H9 (cell line): ENCODE measurements around the gene SLC22A16. TPM values are rescaled to one million over a fixed set of nuclear protein-coding genes. Genes with fewer than 3 reads are reported as not detected.

ENCODE experiments used
- DNase-seq: peaks from one replicate; pipeline ENCODE4 v3.0.0-alpha.2; 2017
- H2AFZ ChIP-seq: one replicate; pipeline ENCODE4 v1.6.1; 2013; ENCODE audit warnings: mild to moderate bottlenecking, low read length, control low read depth, moderate library complexity
- H2AK5ac ChIP-seq: 2 replicates; pipeline ENCODE4 v1.6.1; 2013; ENCODE audit warnings: low read length, control low read depth, mixed read lengths; ENCODE audit not compliant: insufficient read length
- H2BK120ac ChIP-seq: one replicate; pipeline ENCODE4 v1.6.1; 2013; ENCODE audit warnings: low read depth, mild to moderate bottlenecking, low read length, control low read depth, inconsistent platforms; ENCODE audit not compliant: poor library complexity, severe bottlenecking
- H2BK12ac ChIP-seq: 2 replicates; pipeline ENCODE4 v1.6.1; 2013; ENCODE audit warnings: low read length, control low read depth, mixed read lengths, low read depth; ENCODE audit not compliant: insufficient read length
- H2BK15ac ChIP-seq: 2 replicates; pipeline ENCODE4 v1.6.1; 2013; ENCODE audit warnings: low read depth, low read length, control low read depth
- H2BK20ac ChIP-seq: one replicate; pipeline ENCODE4 v1.6.1; 2013; ENCODE audit warnings: low read depth, mild to moderate bottlenecking, low read length, control low read depth, inconsistent platforms; ENCODE audit not compliant: poor library complexity, severe bottlenecking
- H2BK5ac ChIP-seq: 2 replicates; pipeline ENCODE4 v1.6.1; 2013; ENCODE audit warnings: low read length, control low read depth, mixed read lengths; ENCODE audit not compliant: insufficient read length
- H3K14ac ChIP-seq: 2 replicates; pipeline ENCODE4 v1.6.1; 2013; ENCODE audit warnings: low read length, control low read depth; ENCODE audit not compliant: insufficient read depth
- H3K18ac ChIP-seq: 2 replicates; pipeline ENCODE4 v1.6.1; 2013; ENCODE audit warnings: low read depth, mild to moderate bottlenecking, mixed read lengths, low read length, control low read depth; ENCODE audit not compliant: insufficient read length
- H3K23ac ChIP-seq: 2 replicates; pipeline ENCODE4 v1.6.1; 2013; ENCODE audit warnings: low read length, control low read depth, mixed read lengths, low read depth; ENCODE audit not compliant: insufficient read length
- H3K23me2 ChIP-seq: 2 replicates; pipeline ENCODE4 v1.6.1; 2013; ENCODE audit warnings: low read depth, mild to moderate bottlenecking, mixed read lengths, low read length, control low read depth; ENCODE audit not compliant: insufficient read length, poor library complexity, severe bottlenecking
- H3K27ac ChIP-seq: 2 replicates; pipeline ENCODE4 v1.5.1; 2013; ENCODE audit warnings: low read length, control low read depth, mixed read lengths, low read depth; ENCODE audit not compliant: insufficient read length
- H3K27me3 ChIP-seq: 2 replicates; pipeline ENCODE4 v1.6.1; 2013; ENCODE audit warnings: low read length, control low read depth, inconsistent platforms; ENCODE audit not compliant: insufficient read depth
- H3K4ac ChIP-seq: 2 replicates; pipeline ENCODE4 v1.6.1; 2013; ENCODE audit warnings: low read depth, mild to moderate bottlenecking, control low read depth, inconsistent platforms, low read length, moderate library complexity
- H3K4me1 ChIP-seq: 2 replicates; pipeline ENCODE4 v1.6.1; 2013; ENCODE audit warnings: low read length, control low read depth, inconsistent platforms; ENCODE audit not compliant: insufficient read depth
- H3K4me2 ChIP-seq: 2 replicates; pipeline ENCODE4 v1.6.1; 2013; ENCODE audit warnings: low read length, control low read depth, mixed read lengths; ENCODE audit not compliant: insufficient read length, insufficient read depth
- H3K56ac ChIP-seq: 2 replicates; pipeline ENCODE4 v1.6.1; 2013; ENCODE audit warnings: low read depth, mild to moderate bottlenecking, mixed read lengths, low read length, control low read depth; ENCODE audit not compliant: insufficient read length
- H3K79me1 ChIP-seq: 2 replicates; pipeline ENCODE4 v1.6.1; 2013; ENCODE audit warnings: low read depth, mild to moderate bottlenecking, moderate library complexity, low read length, control low read depth, inconsistent platforms; ENCODE audit not compliant: insufficient read depth, poor library complexity, severe bottlenecking
- H3K79me2 ChIP-seq: 2 replicates; pipeline ENCODE4 v1.6.1; 2013; ENCODE audit warnings: low read length, control low read depth, inconsistent platforms; ENCODE audit not compliant: insufficient read depth
- H3K9ac ChIP-seq: 2 replicates; pipeline ENCODE4 v1.6.1; 2013; ENCODE audit warnings: low read length, control low read depth, mixed read lengths; ENCODE audit not compliant: insufficient read length; ENCODE audit errors: extremely low read depth
- H3K9me3 ChIP-seq: one replicate; pipeline ENCODE4 v1.6.1; 2013; ENCODE audit warnings: low read depth, low read length, inconsistent platforms; ENCODE audit not compliant: control insufficient read depth
- H3T11ph ChIP-seq: one replicate; pipeline ENCODE4 v1.6.1; 2013; ENCODE audit warnings: mild to moderate bottlenecking, low read length, control low read depth, inconsistent platforms
- H4K20me1 ChIP-seq: one replicate; pipeline ENCODE4 v1.6.1; 2013; ENCODE audit not compliant: control insufficient read depth, insufficient read length, insufficient read depth
- H4K5ac ChIP-seq: 2 replicates; pipeline ENCODE4 v1.6.1; 2013; ENCODE audit warnings: low read depth, mild to moderate bottlenecking, mixed read lengths, low read length, control low read depth; ENCODE audit not compliant: insufficient read length
- H4K8ac ChIP-seq: replicated peaks from 2 replicates; pipeline ENCODE4 v1.6.1; 2013; ENCODE audit warnings: low read length, control low read depth, mixed read lengths, low read depth; ENCODE audit not compliant: insufficient read length
- H4K91ac ChIP-seq: 2 replicates; pipeline ENCODE4 v1.6.1; 2013; ENCODE audit warnings: low read depth, mild to moderate bottlenecking, moderate library complexity, mixed read lengths, low read length, control low read depth; ENCODE audit not compliant: insufficient read length
- H3K27ac Mint-ChIP-seq, 3 experiments: 2 replicates in 2 of 3; 3 replicates in 1 of 3; pipeline ENCODE4 v1.8.0; 2020 to 2021; ENCODE audit warnings: mixed read lengths in 3 of 3, mild to moderate bottlenecking in 1 of 3, moderate library complexity in 1 of 3
- H3K27me3 Mint-ChIP-seq: 2 replicates; pipeline ENCODE4 v1.8.0; 2021; ENCODE audit warnings: low read depth, mild to moderate bottlenecking, moderate library complexity, mixed read lengths
- H3K36me3 Mint-ChIP-seq, 3 experiments: 2 replicates in 2 of 3; 3 replicates in 1 of 3; pipeline ENCODE4 v1.8.0; 2020 to 2021; ENCODE audit warnings: low read depth in 3 of 3, mixed read lengths in 3 of 3; ENCODE audit not compliant: insufficient read depth in 1 of 3
- H3K4me1 Mint-ChIP-seq, 2 experiments: 2 replicates each; pipeline ENCODE4 v1.8.0; 2020; ENCODE audit warnings: mixed read lengths in 2 of 2
- H3K4me3 Mint-ChIP-seq, 2 experiments: 2 replicates in 1 of 2; 3 replicates in 1 of 2; pipeline ENCODE4 v1.8.0; 2020 to 2021; ENCODE audit warnings: mild to moderate bottlenecking in 2 of 2, mixed read lengths in 2 of 2, moderate library complexity in 1 of 2
- H3K9me3 Mint-ChIP-seq, 2 experiments: 2 replicates in 1 of 2; 3 replicates in 1 of 2; pipeline ENCODE4 v1.8.0; 2020; ENCODE audit warnings: mild to moderate bottlenecking in 2 of 2, mixed read lengths in 2 of 2, moderate library complexity in 1 of 2
- CTCF ChIP-seq: fragments of 200-600 bp; sonication (generic); conservative IDR thresholded peaks from 3 replicates; pipeline ENCODE4 v1.8.0; 2021; ENCODE audit warnings: antibody characterized with exemption, mild to moderate bottlenecking
- WGBS: extraction: QIAGEN DNeasy Blood & Tissue Kit; methylation state at CpG from one replicate; pipeline ENCODE4 v1.1.7; 2013; ENCODE audit warnings: missing lambda C conversion rate, low lambda C conversion rate, mixed read lengths; ENCODE audit not compliant: insufficient read length; ENCODE audit errors: extremely low coverage; 5-methylcytosine and 5-hydroxymethylcytosine counted together
- total RNA-seq: library from RNA; stranded (reverse); gene quantifications from 2 replicates; pipeline ENCODE4 v1.2.1, GENCODE V29; 2021

Gene SLC22A16
- total RNA-seq, 1 experiment from 2014 or later, result not detected

GRCh38 chr6:110462884-110463481 lies 13.4 kb downstream of the SLC22A16 start:
- H3K4ac ChIP-seq, result no peak overlapping the region
- no peaks in the 10 kb centered on the region for H3K23me2 ChIP-seq
- H3K27me3 ChIP-seq, result no peaks in the 10 kb centered on the region
- H3K79me1 ChIP-seq, result no peaks in the 10 kb centered on the region
- DNase-seq, result no peak
- no peaks in the 10 kb centered on the region for H3K9me3 ChIP-seq
- peaks cover 7 to 16% (median 10%) of the 10 kb centered on the region in 3 experiments; a peak in 6 of 7 replicates for H3K36me3 Mint-ChIP-seq
- H4K8ac ChIP-seq, result no peak overlapping the region
- H3K4me3 Mint-ChIP-seq, result no peak overlapping the region
- no peak overlapping the region for H2BK12ac ChIP-seq
- H2BK120ac ChIP-seq, result no peak overlapping the region
- no peak overlapping the region for H3K27ac Mint-ChIP-seq
- no peak overlapping the region for H3K4me2 ChIP-seq
- H3K4me1 Mint-ChIP-seq, result no peaks in the 10 kb centered on the region
- no peak overlapping the region for H3K14ac ChIP-seq
- no peak overlapping the region for H2AK5ac ChIP-seq
- H3K56ac ChIP-seq, result no peak overlapping the region
- WGBS, result no CpG with 5 or more reads among the region's 2 CpGs
- no peak overlapping the region for H3K9ac ChIP-seq
- no peak overlapping the region for H2AFZ ChIP-seq
- no peaks in the 10 kb centered on the region for H4K20me1 ChIP-seq
- peaks cover 2% of the 10 kb centered on the region for H3K27me3 Mint-ChIP-seq
- H2BK20ac ChIP-seq, result no peak overlapping the region
- H4K5ac ChIP-seq, result no peak overlapping the region
- H3K4me1 ChIP-seq, result no peaks in the 10 kb centered on the region
- no peak overlapping the region for H3K18ac ChIP-seq
- no peak overlapping the region for H4K91ac ChIP-seq
- H3K23ac ChIP-seq, result no peak overlapping the region
- no peak overlapping the region for H3K27ac ChIP-seq
- no peaks in the 10 kb centered on the region for H3K79me2 ChIP-seq
- H2BK15ac ChIP-seq, result no peak overlapping the region
- no peak overlapping the region for H2BK5ac ChIP-seq
- TF ChIP-seq CTCF, result no peak
- peaks cover 27 to 29% of the 10 kb centered on the region in 2 experiments for H3K9me3 Mint-ChIP-seq
- no peak overlapping the region for H3T11ph ChIP-seq
